SH-SY5Y (cell line): ENCODE results near the gene SLC7A14.

Source experiments
- GATA2 ChIP-seq: IDR thresholded peaks from 2 replicates; pipeline ENCODE4 v1.6.1; 2011; ENCODE audit warnings: mild to moderate bottlenecking, low read depth, low read length
- GATA3 ChIP-seq: IDR thresholded peaks from 2 replicates; pipeline ENCODE4 v1.6.1; 2011; ENCODE audit warnings: low read depth, mild to moderate bottlenecking, low read length, moderate library complexity

DNA sequence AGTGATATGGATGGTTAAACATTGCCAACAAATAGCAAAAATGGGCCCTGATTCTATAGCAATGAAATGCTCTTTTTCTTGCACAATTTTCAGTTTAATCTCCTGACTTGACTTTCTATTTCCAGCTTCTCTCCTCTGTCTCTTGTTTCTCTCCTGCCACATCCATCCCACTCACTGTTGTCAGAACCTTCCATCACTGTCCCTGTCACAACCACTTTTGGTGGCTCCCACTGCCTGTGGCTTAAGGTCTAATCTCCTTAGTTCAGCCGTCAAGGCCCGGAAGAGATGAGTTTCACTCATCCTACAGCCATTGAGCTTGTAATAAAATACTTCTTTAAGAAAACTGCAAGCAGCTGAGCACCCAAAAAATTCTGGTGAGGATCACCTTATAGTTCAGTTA is 19.5 kb downstream of the SLC7A14 start:
- TF ChIP-seq GATA3 (no peak), GATA2 (no peak)
